Hematopoietic multipotent progenitor cell treated with erythropoietin and hydrocortisone succinate and interleukin-3 and kit ligand, for 6 days (in vitro differentiated cells): ENCODE measurements around the gene AMMECR1.

Experiments
- DNase-seq: peaks from one replicate; pipeline ENCODE4 v3.0.0-alpha.2; 2015

Gene AMMECR1

DNA sequence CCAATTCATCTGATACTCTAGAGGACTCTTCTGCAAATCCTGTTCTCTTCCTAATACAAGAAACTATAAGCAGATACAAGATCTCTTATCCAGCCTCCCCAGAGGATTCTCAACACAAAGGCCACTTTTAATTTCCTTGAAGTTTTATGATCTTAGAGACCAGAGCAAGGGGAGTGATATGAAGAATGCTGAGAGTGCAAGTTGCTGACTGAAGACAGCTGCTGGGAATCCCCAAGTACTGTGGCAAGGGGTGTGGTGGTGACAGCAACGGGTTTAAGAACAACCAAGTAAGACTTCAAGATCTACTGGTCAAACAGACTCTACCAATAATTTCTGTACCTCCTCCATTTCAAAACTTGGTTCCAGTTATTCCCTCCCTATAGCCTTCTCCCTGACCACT is 7.0 kb downstream of the AMMECR1 start:
- DNase-seq = peak; percentile 52

DNA sequence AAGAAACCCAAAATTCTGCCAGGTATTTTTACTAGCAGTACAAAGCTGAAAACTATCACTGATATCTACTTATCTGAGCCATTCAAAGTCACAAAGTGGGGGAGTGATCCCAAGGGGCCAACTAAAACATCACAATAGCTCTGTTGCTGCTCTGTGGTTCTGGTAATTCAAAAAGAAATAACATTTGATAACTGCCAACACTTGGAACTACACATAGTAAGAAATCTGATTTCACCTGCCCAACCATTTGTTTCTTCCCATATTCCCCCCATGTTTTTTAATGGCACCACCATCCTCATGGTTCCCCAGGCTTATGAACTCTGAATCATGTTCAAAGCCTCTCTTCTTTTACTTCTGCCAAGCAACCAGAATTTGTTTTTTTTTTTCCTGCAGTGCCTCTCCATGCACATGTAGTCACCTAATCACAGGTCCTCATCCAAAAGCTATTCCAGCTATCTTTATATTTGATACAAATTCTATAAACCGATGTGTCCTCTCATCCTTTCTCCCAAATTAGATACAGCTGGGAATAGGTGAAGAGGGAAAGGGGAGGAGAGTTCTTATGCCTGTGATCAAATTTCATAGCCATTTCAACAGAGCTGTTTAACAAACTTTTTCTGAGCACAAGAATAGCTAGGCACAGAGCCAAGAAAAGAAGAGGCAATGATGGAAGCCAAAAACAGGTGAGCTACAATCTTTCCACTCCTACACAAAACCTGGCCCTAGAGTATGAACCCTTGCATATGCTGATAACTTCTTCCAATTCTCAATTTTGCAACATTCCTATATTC is 7.7 kb downstream of the AMMECR1 start:
- no peak for DNase-seq

- no peak for DNase-seq
These were observed 9.7 kb downstream of the AMMECR1 start for GRCh38 chrX:110308220-110308619.

DNA sequence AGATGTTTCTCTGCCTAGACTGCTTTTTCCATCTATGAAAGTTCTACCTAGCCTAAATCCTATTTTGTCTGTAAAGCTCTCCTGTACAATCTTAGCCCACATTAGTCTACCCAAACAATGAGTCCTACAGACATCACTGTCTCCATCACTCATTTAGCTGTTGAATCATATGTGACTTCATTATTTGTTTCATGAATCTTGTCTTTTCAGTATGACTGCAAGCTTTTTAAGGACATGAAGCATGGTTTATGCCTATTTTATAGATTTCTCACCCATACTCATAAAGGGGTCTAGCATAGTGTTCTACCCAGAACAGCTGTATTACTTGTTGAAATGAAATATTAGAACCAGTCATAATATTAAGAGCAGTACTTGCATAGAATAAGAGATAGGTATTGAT is 13.0 kb downstream of the AMMECR1 start:
- no peak for DNase-seq

DNA sequence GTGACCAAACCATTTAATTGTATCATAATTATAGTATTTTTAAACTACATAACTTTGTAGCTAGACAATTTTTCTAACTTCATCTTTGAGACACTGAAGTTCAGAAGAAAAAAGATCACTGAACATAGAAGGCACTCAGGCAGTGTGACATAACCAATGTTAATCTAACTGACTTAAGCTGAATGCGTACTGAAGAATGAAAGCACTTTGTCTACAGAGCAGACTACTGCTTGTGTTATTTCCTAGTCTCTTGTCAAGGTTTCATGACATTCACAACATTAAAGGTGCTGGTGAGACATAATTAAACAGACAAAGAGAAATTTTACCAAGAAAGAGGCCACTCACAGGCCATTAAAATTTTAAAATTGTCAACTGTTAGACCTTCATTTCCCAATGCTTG is 13.5 kb downstream of the AMMECR1 start:
- DNase-seq = no peak

GRCh38 chrX:110302975-110303374 is 14.9 kb downstream of the AMMECR1 start:
- no peak for DNase-seq

DNA sequence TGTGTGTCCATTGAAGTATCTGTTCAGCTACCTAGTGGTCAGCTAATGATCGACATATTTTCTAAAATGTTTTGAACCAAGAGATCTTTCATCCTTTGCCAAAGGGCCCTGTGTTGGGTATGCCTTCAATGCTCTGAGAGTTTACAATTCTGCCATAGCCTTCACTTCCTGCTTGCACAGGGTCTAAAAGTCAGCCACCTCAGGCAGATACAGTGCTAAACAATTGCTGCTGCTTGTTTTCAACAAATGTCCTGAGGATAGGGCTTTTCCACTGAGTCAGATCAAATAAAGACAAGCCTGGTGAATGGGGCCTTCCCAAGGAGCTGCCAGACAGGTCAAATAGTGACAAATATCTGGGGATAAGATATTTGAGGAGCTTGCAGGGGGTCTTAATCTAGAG is 16.7 kb downstream of the AMMECR1 start:
- no peak for DNase-seq

- DNase-seq = no peak
These were observed 23.8 kb downstream of the AMMECR1 start for GRCh38 chrX:110294087-110294486.

- no peak for DNase-seq
These were observed 24.2 kb downstream of the AMMECR1 start for GRCh38 chrX:110293658-110294057.

DNA sequence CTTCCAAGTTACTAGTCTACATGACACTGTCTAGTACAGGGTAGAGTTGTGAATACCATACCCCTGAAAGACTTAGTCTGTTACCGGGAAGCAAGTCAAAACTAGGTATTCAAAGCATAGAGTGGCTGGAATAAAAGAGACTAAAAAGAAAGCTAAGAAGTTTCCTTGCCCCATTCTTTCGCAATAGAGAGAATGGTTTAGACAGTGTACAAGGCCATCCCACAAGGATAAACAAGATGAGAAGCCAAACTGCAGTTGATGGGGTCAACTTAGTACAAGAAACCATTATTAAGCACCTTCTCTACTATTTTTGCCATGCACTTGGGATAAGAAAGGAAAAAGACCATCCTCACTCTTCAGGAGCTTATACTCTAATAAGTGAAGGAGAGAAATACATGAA is 30.3 kb downstream of the AMMECR1 start:
- DNase-seq = no peak

DNA sequence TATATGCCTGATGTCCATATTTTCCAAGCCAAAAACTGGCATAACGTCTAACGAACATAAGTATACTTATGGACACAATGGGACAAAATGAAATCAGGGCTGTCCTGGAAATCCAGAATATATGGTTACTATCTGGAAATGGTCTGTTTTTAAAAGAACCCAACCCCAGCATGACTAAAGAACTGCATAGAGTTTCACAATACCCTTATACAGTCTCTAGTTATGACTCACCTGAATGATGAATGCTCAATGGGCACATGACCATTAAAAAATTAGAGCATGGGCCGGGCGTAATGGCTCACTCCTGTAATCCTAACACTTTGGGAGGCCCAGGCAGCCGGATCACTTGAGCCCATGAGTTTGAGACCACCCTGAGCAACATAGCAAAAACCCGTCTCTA is 31.8 kb downstream of the AMMECR1 start:
- DNase-seq = no peak

- no peak for DNase-seq
These were observed 33.7 kb downstream of the AMMECR1 start for GRCh38 chrX:110284159-110284558.

GRCh38 chrX:110282922-110283321 is 35.0 kb downstream of the AMMECR1 start:
- DNase-seq = no peak

DNA sequence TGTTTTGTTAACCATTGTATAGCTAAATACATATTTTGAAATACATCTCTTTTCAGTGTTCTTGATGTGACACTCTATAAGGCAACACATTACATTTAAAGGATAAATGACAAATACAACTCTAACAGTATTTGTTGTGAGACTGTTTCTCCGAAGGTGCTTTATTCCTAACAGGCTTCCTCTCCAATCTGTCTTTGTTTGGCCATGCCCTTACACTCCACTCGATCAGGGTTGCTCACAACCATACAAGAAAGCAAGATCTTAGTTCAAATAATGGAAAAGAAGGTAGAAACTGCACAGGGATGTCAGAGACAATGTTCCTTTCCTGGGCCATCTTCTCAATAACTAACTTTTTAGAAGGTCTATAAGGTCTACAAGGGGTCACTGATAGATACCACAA is 36.5 kb downstream of the AMMECR1 start:
- no peak for DNase-seq

GRCh38 chrX:110280954-110281353 is 36.9 kb downstream of the AMMECR1 start:
- DNase-seq = no peak

- no peak for DNase-seq
These were observed 40.3 kb downstream of the AMMECR1 start for GRCh38 chrX:110277609-110278008.

DNA sequence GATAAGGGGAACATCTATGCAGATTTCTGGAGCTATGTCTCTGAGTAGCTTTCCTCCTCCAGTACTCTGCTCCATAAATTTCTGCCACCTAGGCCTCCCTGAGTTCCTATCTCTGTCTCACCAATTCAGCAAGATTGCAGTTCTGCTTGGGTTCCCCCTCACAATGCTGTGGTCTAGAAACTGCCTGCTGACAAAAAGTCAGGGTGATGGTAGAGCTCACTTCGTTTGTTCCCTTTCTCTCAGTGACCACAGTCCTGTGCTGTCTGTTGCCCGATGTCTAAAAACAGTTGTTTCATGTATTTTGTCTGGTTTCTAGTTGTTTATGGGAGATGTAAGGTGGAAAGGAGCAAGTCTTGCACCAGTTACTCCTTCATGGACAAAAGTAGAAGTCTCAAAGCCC is 41.1 kb downstream of the AMMECR1 start:
- DNase-seq = no peak

- DNase-seq = peak; percentile 19
These were observed 49.0 kb downstream of the AMMECR1 start for GRCh38 chrX:110268886-110269285.

DNA sequence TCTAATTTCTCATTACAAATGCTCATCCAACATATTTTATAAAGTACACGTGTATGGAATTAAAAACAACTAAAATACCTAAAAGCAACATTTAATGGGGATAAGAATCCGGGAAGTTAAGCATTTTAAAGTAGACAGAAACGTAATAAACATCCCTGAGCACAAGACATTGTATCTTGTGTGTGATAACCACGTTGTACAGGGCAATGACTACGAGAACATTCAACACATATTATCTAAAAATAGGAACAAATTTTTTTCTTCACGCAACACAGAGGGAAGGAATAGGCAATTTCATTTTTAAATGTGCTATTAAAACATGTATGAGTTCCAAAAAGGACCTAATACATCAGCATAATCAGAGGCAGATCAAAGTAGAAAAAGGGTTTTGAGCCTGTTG is 49.5 kb downstream of the AMMECR1 start:
- DNase-seq = no peak

- DNase-seq = no peak
These were observed 50.0 kb downstream of the AMMECR1 start for GRCh38 chrX:110267874-110268273.

GRCh38 chrX:110265661-110266060 is 52.2 kb downstream of the AMMECR1 start:
- no peak for DNase-seq

DNA sequence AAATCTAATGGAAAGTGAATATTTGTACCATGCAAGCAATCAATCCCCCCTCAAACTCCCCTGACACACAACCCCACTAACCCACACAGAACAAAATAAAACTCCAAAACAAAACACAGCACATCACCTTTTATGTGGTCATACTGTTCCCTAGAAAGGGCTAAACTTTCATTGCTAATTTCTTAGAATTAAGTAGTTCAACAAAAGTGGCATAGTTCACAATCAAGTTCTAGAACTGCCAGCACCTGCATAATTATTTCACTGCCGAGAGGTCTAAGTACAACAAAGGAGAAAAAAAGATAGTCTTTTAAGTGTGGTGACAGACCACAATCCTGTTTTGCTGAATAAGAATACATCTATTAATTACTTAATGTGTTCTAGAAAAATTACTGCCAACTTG is 58.8 kb downstream of the AMMECR1 start:
- DNase-seq = no peak

DNA sequence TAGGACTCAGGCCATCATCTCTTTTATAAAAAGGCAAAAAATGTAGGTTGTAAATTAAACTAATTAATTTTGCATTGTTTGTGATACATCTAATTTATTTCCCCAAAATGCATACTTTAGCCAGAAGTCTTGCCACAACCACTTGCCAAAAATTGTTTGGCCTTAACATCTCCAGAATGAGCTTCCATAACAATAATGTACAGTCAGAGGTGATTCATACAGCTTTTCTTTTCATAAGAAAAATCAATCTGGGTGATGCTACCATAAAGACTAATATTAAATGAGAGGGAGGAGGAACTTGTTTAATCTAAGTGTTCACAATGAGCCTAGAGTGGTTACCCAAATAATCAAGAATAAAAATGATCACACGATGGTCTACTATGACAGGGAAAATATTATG is 59.3 kb downstream of the AMMECR1 start:
- no peak for DNase-seq

- DNase-seq = no peak
These were observed 60.0 kb downstream of the AMMECR1 start for GRCh38 chrX:110257889-110258288.

GRCh38 chrX:110252711-110253110 is 65.2 kb downstream of the AMMECR1 start:
- peak; percentile 38 for DNase-seq
